SH-SY5Y (cell line): ENCODE data around the gene CCDC12.

Experiments
- GATA2 ChIP-seq: IDR thresholded peaks from 2 replicates; pipeline ENCODE4 v1.6.1; 2011; ENCODE audit warnings: mild to moderate bottlenecking, low read depth, low read length
- GATA3 ChIP-seq: IDR thresholded peaks from 2 replicates; pipeline ENCODE4 v1.6.1; 2011; ENCODE audit warnings: low read depth, mild to moderate bottlenecking, low read length, moderate library complexity

Gene CCDC12

GRCh38 chr3:46984591-46985459 lies 8.3 kb upstream of the CCDC12 start:
- TF ChIP-seq GATA3 (no peak), GATA2 (no peak)

- TF ChIP-seq GATA3: no peak
- no peak for TF ChIP-seq GATA2
Observed at GRCh38 chr3:46982546-46982945, 6.0 kb upstream of the CCDC12 start.

GRCh38 chr3:46981932-46982471 lies 5.5 kb upstream of the CCDC12 start:
- TF ChIP-seq GATA3 (no peak), GATA2 (no peak)

- TF ChIP-seq GATA3 (no peak), GATA2 (no peak)
Observed at GRCh38 chr3:46979958-46980497, 3.5 kb upstream of the CCDC12 start.

- TF ChIP-seq GATA3 (no peak), GATA2 (no peak)
Observed at GRCh38 chr3:46978985-46979944, 2.7 kb upstream of the CCDC12 start, which contains the start of gene NBEAL2. NBEAL2 (plus strand) TSS chr3:46979666; CDS start chr3:46979862, 196 bp downstream.

DNA sequence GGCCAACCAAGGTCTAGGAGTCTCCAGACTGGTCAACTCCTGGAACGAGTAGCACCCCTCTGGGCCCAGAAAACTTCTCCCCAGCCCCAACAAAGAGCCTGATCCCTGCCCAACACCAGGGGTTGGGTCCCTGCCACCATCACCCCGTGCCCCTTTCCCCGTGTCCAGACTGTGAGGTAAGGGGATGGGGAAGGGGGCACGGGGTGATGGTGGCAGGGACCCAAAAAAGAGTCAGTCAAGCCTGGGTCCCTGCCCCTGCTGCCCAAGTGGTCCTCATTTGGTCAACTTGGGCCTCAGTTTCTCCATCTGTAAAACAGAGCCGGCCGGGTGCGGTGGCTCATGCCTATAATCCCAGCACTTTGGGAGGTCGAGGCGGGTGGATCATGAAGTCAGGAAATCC lies 1.8 kb upstream of the CCDC12 start:
- TF ChIP-seq GATA2 (no peak), GATA3 (no peak)

DNA sequence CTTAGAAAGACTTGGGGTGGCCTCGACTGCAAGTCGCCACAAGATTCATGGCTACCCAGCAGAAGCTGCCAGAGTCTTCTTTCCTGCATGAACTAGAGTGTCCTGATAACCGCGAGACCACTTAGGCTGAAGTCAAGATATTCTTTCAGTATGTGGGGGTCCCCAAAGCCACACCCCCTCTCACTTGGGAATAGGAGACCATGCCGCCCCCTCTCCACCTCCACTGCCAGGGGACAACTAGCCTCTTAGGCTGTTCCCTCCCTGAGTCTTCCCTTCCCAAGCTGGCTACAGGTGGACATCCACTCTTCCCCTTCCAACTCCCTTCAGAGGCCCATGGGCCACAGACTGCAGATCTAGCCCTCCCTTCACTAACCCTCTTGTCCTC lies 1.3 kb upstream of the CCDC12 start:
- TF ChIP-seq GATA3: no peak
- no peak for TF ChIP-seq GATA2

DNA sequence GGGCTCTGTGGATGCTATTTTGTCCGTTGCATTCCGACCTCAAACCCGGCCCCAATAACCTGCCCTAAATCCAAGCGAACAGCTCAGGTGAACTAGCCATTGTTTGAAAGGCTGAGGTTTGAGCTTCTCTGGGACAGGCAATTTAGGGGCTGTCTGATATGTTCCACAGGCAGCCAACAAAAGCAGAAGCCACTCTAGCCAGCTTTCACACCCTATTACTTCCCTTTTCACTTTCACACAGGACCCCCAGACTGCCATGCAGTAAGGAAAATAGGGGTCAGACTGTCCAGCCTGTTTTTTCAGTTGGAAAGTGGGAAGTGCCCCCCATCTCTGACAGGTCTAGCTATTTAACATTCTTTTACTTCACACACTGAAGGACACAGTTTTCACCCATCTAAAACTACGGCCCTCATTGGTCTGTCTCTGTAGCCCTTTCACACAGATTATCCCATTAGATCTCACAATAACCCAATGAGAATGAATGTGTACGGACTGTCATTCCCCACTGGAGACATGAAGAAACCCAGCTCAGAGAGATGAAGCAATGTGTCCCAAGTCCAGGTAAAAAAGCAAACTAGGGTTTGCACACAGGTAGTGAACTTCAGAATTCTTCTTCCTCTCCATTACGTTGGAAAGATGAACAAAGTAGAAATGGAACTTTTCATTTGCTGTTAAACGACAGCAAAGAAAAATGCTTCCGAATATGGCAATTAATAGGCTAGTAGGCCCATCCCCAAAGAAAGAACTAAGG lies 1.9 kb downstream of the CCDC12 start:
- no peak for TF ChIP-seq GATA3
- TF ChIP-seq GATA2: no peak

GRCh38 chr3:46972396-46972795 lies 4.1 kb downstream of the CCDC12 start:
- TF ChIP-seq GATA2: no peak
- no peak for TF ChIP-seq GATA3

DNA sequence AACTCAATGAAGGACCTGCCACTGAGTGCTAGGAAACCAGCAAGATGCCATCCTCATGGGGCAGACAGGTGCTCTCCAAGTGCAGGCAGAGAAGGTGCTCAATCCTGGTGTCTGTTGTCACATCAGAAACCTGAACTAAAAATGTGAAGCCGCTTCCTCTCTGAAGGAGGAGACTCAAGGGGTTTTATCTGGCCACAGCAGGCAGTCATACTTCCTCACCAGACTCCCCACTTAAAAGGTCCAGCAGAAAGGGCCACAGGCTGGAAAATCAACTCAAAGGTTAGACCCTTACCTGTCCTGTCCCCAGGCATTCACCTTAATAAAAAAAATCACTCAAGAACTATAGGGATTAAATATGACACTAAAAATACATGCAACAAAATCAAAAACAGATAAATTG lies 4.8 kb downstream of the CCDC12 start:
- TF ChIP-seq GATA3 (no peak), GATA2 (no peak)

DNA sequence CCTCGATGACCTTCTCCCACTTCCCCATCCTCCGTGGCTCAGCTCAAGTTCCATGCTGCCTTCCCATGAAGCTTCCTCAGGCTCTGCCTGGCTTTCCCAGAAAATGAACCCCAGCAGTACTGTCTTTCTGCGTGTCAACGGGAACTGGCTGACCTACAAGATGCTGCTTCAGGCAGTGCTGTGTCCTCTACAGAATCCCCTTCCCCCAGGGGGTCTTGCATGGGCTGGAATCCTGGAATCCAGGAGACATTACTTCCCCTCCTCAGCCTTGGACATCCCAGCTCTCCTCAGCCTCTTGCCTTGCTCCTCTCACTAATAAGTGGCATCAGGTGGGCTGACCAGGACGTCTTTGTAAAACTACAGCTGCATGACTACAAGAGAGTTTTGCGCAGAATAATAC lies 5.4 kb downstream of the CCDC12 start:
- TF ChIP-seq GATA3 (no peak), GATA2 (no peak)

DNA sequence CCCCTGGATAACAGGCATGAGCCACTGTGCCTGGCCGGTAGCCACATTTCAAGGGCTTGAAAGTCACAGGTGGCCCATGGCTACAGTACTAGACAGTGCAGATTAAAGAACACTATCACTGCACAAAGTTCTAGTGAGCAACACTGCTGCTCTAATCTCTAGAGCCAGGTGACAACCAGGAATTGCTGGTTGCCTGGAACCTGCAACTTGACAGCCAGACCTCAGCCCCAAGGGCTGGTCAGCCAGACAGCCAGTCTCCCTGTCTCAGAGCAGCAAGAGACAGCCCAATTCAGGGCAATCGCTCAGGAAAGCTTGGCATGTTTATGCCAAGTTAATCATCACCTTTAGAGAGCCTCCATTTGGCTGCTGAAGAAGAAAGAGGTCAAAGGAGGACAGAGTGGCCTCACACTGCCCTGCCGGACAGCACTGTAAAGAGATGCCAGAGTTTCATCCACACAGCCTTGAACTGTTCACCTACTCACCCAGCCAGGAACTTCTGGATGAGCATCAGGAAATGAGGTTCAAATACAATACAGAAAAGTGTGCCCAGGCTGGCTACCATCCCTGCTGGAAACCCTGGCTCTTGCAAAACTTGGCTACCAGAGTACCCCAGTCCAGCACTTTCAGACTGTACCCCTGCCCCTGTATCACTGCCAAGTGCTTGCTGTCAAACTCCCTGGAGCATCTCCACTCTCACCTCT lies 6.0 kb downstream of the CCDC12 start:
- TF ChIP-seq GATA3 (no peak), GATA2 (no peak)
